Panc1 (cell line): ENCODE results near the gene KCNMA1. TPM values are rescaled to one million over a fixed set of nuclear protein-coding genes. Genes with fewer than 3 reads are reported as not detected.

ENCODE experiments used
- ATAC-seq: fragments of 200-7000 bp; cut with Tn5 transposase; 2 replicates; pipeline ENCODE4 v1.9.1; 2020; ENCODE audit warnings: mild to moderate bottlenecking, moderate library complexity
- BruUV-seq: library from RNA; stranded (reverse); fragments of 400-500 nt; replicated peaks from 2 replicates; lab custom pipeline; 2021; lab: Mats Ljungman, UMichigan
- CTCF ChIA-PET: fragments of 300-600 bp; sonication (Branson Sonifier 250); formaldehyde crosslinking; loops from one replicate; lab custom pipeline; 2022; ENCODE audit warnings: antibody characterized with exemption; lab: Charles Lee
- POLR2A ChIA-PET: fragments of 300-600 bp; sonication (Branson Sonifier 250); formaldehyde crosslinking; loops from one replicate; lab custom pipeline; 2022; ENCODE audit warnings: antibody characterized with exemption; lab: Charles Lee
- DNase-seq: peaks from one replicate; pipeline ENCODE4 v3.0.0-alpha.2; 2010; ENCODE audit warnings: low read depth, low spot score
- H3K27ac ChIP-seq: 2 replicates; pipeline ENCODE4 v1.5.1; 2011; ENCODE audit warnings: mild to moderate bottlenecking, low read length, inconsistent platforms
- H3K27me3 ChIP-seq: fragments of 200-500 bp; sonication (Bioruptor generic); 2 replicates; pipeline ENCODE4 v1.6.0; 2014; ENCODE audit warnings: low read length, inconsistent platforms; ENCODE audit not compliant: control insufficient read depth, insufficient read depth
- H3K36me3 ChIP-seq: fragments of 200-500 bp; sonication (Bioruptor generic); 2 replicates; pipeline ENCODE4 v1.5.1; 2014; ENCODE audit warnings: inconsistent platforms, mild to moderate bottlenecking, low read length, moderate library complexity; ENCODE audit not compliant: control insufficient read depth, insufficient read depth
- H3K4me1 ChIP-seq: 2 replicates; pipeline ENCODE4 v1.5.1; 2011; ENCODE audit warnings: inconsistent platforms, mild to moderate bottlenecking, low read length, moderate library complexity; ENCODE audit not compliant: control insufficient read depth, insufficient read depth
- H3K4me3 ChIP-seq, 2 experiments: 2 replicates each; pipeline ENCODE4 v1.5.1; 2011 to 2012; ENCODE audit warnings: low read depth in 2 of 2, low read length in 2 of 2, mild to moderate bottlenecking in 2 of 2, inconsistent platforms in 1 of 2, moderate library complexity in 1 of 2
- H3K9me3 ChIP-seq: fragments of 200-500 bp; sonication (Bioruptor generic); 2 replicates; pipeline ENCODE4 v1.5.1; 2014; ENCODE audit warnings: low read depth, mild to moderate bottlenecking, inconsistent platforms, low read length, moderate library complexity; ENCODE audit not compliant: control insufficient read depth, insufficient read depth
- CTCF ChIP-seq: fragments of 450-650 bp; IDR thresholded peaks from 2 replicates; pipeline ENCODE4 v1.5.1; 2017; ENCODE audit warnings: mild to moderate bottlenecking
- POLR2AphosphoS5 ChIP-seq: IDR thresholded peaks from 2 replicates; pipeline ENCODE4 v1.6.1; 2012; ENCODE audit warnings: mild to moderate bottlenecking, low read depth, low read length, moderate library complexity
- REST ChIP-seq, 2 experiments: IDR thresholded peaks; 2 replicates each; pipeline ENCODE4 v1.6.1; 2011 to 2012; ENCODE audit warnings: low read depth in 2 of 2, control low read depth in 1 of 2, low read length in 1 of 2, mild to moderate bottlenecking in 1 of 2, moderate library complexity in 1 of 2; ENCODE audit not compliant: insufficient read depth in 1 of 2
- SIN3A ChIP-seq: IDR thresholded peaks from 2 replicates; pipeline ENCODE4 v1.6.1; 2012; ENCODE audit warnings: low read depth, mild to moderate bottlenecking, low read length, moderate library complexity, borderline replicate concordance; ENCODE audit not compliant: insufficient read depth
- TCF7L2 ChIP-seq: IDR thresholded peaks from 2 replicates; pipeline ENCODE4 v1.6.1; 2011; ENCODE audit warnings: mild to moderate bottlenecking, low read depth, low read length, inconsistent platforms
- in situ Hi-C: cut with HindIII; loops from 2 replicates; pipeline ENCODE4 v1.10.0; 2016; ENCODE audit warnings: low sequenced_read_pairs, low pct_unique_long_range_greater_than_20kb
- intact Hi-C: fragments of 100-400 bp; cut with micrococcal nuclease; formaldehyde crosslinking; loops from one replicate; pipeline ENCODE4 v1.10.0; 2022; ENCODE audit not compliant: unreplicated experiment
- total RNA-seq: library from RNA; stranded (reverse); gene quantifications from one replicate; pipeline ENCODE4 v1.2.1, GENCODE V29; 2021; ENCODE audit not compliant: unreplicated experiment

The KCNMA1 gene
- total RNA-seq, 1 experiment from 2014 or later = 91.9 TPM

- ChIA-PET POLR2A (no interaction called here), CTCF (no interaction called here)
- H3K9me3 ChIP-seq = no peaks in the 10 kb centered on the region
- H3K4me1 ChIP-seq = no peaks in the 10 kb centered on the region
- BruUV-seq = no TSS peak
- TF ChIP-seq REST (IDR thresholded peaks at IDR 0.05; ENCODE audit: insufficient read depth in 1 of 2, low read depth in 2 of 2, low read length in 1 of 2) (no peak), CTCF (no peak), POLR2AphosphoS5 (no peak), SIN3A (no peak)
- H3K27me3 ChIP-seq = no peaks in the 10 kb centered on the region
- ATAC-seq (no peak), DNase-seq (no peak)
- no peak overlapping the region for H3K4me3 ChIP-seq
- no peaks in the 10 kb centered on the region for H3K36me3 ChIP-seq
- in situ Hi-C loops = no loop called here
- intact Hi-C loops = no loop called here
- no peak overlapping the region for H3K27ac ChIP-seq
These were observed 720.5 kb downstream of the KCNMA1 start for GRCh38 chr10:76917071-76917470.

GRCh38 chr10:76916536-76916935 lies 721.1 kb downstream of the KCNMA1 start:
- BruUV-seq = no TSS peak
- Histone ChIP-seq H3K9me3 (no peaks in the 10 kb centered on the region), H3K27me3 (no peaks in the 10 kb centered on the region), H3K4me3 (no peak overlapping the region), H3K27ac (no peak overlapping the region), H3K36me3 (no peaks in the 10 kb centered on the region), H3K4me1 (no peaks in the 10 kb centered on the region)
- no peak for ATAC-seq
- TF ChIP-seq SIN3A (no peak), TCF7L2 (no peak), CTCF (no peak), POLR2AphosphoS5 (no peak), REST (IDR thresholded peaks at IDR 0.05; ENCODE audit: insufficient read depth in 1 of 2, low read depth in 2 of 2, low read length in 1 of 2) (no peak)
- DNase-seq = no peak
- intact Hi-C loops (no loop called here), in situ Hi-C loops (no loop called here)
- ChIA-PET CTCF (no interaction called here), POLR2A (no interaction called here)
